HEK293T (cell line): ENCODE results near the gene NT5DC4.

Source experiments
- ARNT ChIP-seq: fragments of 450-650 bp; IDR thresholded peaks from 2 replicates; pipeline ENCODE4 v1.6.1; 2017; ENCODE audit warnings: mild to moderate bottlenecking
- BHLHE40 ChIP-seq: fragments of 450-650 bp; IDR thresholded peaks from 2 replicates; pipeline ENCODE4 v1.6.1; 2016; ENCODE audit warnings: mild to moderate bottlenecking, moderate library complexity, borderline replicate concordance
- CTBP1 ChIP-seq: fragments of 450-650 bp; IDR thresholded peaks from 2 replicates; pipeline ENCODE4 v1.6.1; 2016; ENCODE audit warnings: borderline replicate concordance
- FOXA1 ChIP-seq: fragments of 450-650 bp; IDR thresholded peaks from 2 replicates; pipeline ENCODE4 v1.6.1; 2016; ENCODE audit warnings: mild to moderate bottlenecking
- FOXK2 ChIP-seq: fragments of 450-650 bp; IDR thresholded peaks from 2 replicates; pipeline ENCODE4 v1.6.1; 2016; ENCODE audit warnings: mild to moderate bottlenecking
- FOXM1 ChIP-seq: fragments of 450-650 bp; IDR thresholded peaks from 2 replicates; pipeline ENCODE4 v1.6.1; 2017; ENCODE audit warnings: mild to moderate bottlenecking, borderline replicate concordance
- HDGF ChIP-seq: fragments of 450-650 bp; IDR thresholded peaks from 2 replicates; pipeline ENCODE4 v1.6.1; 2017; ENCODE audit warnings: antibody characterized with exemption, borderline replicate concordance
- L3MBTL2 ChIP-seq: fragments of 450-650 bp; conservative IDR thresholded peaks from 2 replicates; pipeline ENCODE4 v1.6.1; 2016; ENCODE audit warnings: mild to moderate bottlenecking
- LEF1 ChIP-seq: fragments of 450-650 bp; IDR thresholded peaks from 2 replicates; pipeline ENCODE4 v1.6.1; 2017; ENCODE audit warnings: mild to moderate bottlenecking, borderline replicate concordance
- SP1 ChIP-seq: fragments of 450-650 bp; IDR thresholded peaks from 2 replicates; pipeline ENCODE4 v1.6.1; 2017
- SUZ12 ChIP-seq: fragments of 450-650 bp; IDR thresholded peaks from 2 replicates; pipeline ENCODE4 v1.6.1; 2016; ENCODE audit warnings: mild to moderate bottlenecking
- TARDBP ChIP-seq: fragments of 450-650 bp; IDR thresholded peaks from 2 replicates; pipeline ENCODE4 v1.6.1; 2016
- ZNF384 ChIP-seq: fragments of 450-650 bp; IDR thresholded peaks from 2 replicates; pipeline ENCODE4 v1.6.1; 2016
- TF ChIP-seq, protein P1 (sequence below): fragments of 450-650 bp; IDR thresholded peaks from 2 replicates; pipeline ENCODE4 v1.6.1; 2016

DNA sequence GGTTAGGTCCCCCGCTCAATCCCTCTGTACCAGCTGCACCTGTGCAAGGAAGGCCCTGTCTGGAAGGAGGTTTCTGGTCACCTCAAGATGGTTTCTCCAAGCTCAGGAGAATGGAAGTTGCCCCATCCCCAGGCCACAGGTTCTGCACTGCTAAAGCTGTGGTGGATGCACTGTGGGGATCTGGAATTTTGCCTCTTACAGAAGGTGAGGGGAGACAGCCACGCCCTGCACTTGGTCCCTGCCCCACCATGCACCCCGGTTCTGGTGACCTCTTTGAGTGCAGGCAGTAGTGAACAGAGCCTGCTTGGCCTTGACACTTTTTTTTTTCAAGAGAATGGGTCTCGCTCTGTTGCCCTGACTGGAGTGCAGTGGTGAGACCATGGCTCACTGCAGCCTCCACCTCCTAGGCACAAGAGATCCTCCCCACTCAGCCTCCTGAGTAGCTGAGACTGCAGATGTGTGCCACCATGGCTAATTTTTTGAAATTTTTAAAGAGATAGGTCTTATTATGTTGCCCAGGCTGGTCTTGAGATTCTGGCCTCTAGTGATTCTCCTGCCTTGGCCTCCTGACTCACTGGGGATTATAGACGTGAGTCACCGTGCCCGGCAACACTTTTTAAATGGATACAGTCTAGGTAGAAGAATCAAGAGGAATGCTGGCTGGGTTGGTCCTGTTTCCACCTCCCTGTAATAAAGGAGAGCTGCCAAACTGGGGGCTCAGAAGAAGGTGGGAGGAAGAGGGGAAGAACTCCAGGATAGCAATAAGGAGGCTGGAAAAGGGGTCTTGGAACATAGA lies 5.8 kb upstream of the NT5DC4 start:
- TF ChIP-seq SP1, result no peak
- TF ChIP-seq FOXA1, result no peak
- no peak for TF ChIP-seq BHLHE40
- TF ChIP-seq TARDBP, result no peak
- TF ChIP-seq FOXM1, result no peak
- TF ChIP-seq ZNF384, result no peak
- no peak for TF ChIP-seq ARNT
- TF ChIP-seq, protein P1, sequence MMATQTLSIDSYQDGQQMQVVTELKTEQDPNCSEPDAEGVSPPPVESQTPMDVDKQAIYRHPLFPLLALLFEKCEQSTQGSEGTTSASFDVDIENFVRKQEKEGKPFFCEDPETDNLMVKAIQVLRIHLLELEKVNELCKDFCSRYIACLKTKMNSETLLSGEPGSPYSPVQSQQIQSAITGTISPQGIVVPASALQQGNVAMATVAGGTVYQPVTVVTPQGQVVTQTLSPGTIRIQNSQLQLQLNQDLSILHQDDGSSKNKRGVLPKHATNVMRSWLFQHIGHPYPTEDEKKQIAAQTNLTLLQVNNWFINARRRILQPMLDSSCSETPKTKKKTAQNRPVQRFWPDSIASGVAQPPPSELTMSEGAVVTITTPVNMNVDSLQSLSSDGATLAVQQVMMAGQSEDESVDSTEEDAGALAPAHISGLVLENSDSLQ, result no peak
- TF ChIP-seq FOXK2, result no peak
- TF ChIP-seq SUZ12, result no peak
- TF ChIP-seq HDGF, result no peak
- TF ChIP-seq LEF1, result no peak
- no peak for TF ChIP-seq L3MBTL2
- TF ChIP-seq CTBP1, result no peak
